ENCODE measurements around the gene TEKTIP1.
A peak's percentile ranks its signal among the peaks of the same experiment; 100 is the strongest.

The TEKTIP1 gene

DNA sequence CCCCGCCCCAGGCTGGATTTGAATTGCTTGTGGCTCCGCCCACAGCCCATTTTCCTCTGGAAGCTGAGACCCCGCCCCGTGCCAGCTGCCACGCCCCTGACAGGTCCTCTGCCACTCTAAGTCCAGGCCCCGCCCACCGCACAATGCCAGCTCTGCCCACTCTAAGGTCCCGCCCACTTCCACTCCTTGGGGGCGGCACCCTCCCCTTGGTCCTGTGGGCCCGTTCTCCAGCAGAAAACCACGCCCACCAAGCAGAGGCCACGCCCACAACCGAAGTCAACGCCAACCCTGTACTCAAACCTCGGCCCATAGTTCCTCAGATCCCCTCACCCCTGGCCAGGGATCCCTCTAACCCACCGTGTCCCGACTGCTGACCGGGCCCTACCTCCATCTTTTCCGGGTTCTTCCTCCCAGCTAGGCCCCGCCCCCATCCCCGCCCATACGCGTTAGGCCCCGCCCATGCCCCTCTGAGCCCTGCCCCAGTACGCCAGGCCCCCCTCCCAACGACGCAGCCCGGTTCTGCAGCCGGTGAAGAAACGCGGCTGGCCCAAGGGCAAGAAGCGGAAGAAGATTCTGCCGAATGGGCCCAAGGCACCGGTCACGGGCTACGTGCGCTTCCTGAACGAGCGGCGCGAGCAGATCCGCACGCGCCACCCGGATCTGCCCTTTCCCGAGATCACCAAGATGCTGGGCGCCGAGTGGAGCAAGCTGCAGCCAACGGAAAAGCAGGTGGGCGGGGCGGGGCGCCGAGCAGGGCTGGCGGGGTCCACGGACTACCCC is 35.1 kb downstream of the TEKTIP1 start:
- TF ChIP-seq, protein P1, sequence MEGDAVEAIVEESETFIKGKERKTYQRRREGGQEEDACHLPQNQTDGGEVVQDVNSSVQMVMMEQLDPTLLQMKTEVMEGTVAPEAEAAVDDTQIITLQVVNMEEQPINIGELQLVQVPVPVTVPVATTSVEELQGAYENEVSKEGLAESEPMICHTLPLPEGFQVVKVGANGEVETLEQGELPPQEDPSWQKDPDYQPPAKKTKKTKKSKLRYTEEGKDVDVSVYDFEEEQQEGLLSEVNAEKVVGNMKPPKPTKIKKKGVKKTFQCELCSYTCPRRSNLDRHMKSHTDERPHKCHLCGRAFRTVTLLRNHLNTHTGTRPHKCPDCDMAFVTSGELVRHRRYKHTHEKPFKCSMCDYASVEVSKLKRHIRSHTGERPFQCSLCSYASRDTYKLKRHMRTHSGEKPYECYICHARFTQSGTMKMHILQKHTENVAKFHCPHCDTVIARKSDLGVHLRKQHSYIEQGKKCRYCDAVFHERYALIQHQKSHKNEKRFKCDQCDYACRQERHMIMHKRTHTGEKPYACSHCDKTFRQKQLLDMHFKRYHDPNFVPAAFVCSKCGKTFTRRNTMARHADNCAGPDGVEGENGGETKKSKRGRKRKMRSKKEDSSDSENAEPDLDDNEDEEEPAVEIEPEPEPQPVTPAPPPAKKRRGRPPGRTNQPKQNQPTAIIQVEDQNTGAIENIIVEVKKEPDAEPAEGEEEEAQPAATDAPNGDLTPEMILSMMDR (IDR thresholded peaks at IDR 0.05; ENCODE audit: low read depth, low read length, missing control alignments), result no peak
- H3K4me3 ChIP-seq (ENCODE audit: low read depth, low read length), result peak overlapping the region; percentile 97
- DNase-seq (ENCODE audit: low read depth), result peak; percentile 85

DNA sequence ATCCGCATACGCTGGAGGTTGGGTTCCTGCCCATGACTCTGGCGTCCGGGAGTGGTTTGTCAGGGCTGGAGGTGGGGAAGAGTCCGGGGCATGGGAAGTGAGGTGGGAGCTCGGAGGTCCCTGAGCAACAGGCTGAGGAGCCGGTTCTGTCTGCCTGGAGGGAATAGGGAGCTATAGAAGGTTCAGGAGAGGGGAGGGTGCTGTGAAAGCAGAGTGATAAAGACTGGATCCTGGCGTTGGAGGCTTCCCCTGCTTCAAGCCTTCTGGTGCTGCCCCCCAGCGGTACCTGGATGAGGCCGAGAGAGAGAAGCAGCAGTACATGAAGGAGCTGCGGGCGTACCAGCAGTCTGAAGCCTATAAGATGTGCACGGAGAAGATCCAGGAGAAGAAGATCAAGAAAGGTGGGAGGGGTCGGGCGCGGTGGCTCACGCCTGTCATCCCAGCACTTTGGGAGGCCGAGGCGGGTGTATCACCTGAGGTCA is 36.3 kb downstream of the TEKTIP1 start:
- H3K4me3 ChIP-seq (ENCODE audit: low read depth, low read length), result no peak overlapping the region
- TF ChIP-seq, protein P1 (IDR thresholded peaks at IDR 0.05; ENCODE audit: low read depth, low read length, missing control alignments), result peak; percentile 58
- DNase-seq (ENCODE audit: low read depth), result no peak

DNA sequence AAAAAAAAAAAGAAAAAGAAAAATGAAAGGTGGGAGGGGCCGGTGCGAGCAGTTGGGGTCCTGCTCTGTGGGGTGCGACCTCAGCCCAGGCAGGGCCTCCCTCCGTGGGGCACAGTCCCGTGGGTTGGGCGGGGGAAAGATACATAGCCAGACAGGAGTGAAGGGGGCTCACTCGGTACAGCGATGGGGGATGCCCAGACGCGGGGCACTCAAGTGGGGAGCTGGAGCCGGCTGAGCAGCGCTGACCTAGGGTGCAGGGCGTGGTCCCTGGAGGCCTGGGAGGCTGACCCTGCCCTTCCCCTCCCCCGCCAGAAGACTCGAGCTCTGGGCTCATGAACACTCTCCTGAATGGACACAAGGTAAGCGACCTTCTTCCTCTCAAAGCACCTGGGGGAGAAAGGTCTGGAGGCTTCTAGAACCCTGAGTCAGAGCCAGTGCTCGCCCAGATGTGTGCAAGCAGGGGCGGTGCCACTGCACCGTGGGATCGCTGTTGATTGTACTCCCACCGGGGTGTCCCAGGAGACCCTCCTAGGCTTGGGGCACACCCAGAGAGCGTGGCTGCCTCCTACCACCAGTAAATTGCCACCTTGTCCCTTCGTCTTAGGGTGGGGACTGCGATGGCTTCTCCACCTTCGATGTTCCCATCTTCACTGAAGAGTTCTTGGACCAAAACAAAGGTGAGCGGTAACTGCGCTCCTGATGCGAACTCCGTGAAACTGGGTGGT is 37.1 kb downstream of the TEKTIP1 start:
- TF ChIP-seq, protein P1 (IDR thresholded peaks at IDR 0.05; ENCODE audit: low read depth, low read length, missing control alignments), result no peak
- H3K4me3 ChIP-seq (ENCODE audit: low read depth, low read length), result no peak overlapping the region

DNA sequence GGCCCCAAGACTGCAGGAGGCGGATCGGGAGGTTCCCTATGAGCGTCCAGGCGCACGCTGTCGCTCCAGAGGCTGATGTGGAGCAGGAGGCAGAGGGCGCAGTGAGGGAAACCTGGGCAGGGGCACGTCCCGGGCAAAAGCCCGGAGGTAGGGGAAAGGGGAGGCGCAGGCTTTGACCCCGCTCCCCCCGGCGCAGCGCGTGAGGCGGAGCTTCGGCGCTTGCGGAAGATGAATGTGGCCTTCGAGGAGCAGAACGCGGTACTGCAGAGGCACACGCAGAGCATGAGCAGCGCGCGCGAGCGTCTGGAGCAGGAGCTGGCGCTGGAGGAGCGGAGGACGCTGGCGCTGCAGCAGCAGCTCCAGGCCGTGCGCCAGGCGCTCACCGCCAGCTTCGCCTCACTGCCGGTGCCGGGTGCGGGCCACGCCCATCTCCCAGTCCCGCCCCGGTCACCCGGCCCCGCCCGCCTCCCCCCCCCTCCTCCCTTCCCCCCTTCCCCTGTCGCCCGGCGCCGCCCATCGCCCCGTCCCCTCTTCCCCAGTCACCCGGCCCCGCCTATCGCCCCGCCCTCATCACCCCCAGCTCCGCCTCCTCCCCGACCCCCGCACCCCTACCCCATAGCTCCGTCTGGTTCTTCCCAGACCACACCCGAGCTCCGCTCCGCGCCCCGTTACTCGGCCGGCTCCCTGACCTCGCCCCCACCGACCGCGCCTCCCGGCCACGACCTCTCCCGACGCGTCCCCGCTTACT is 37.9 kb downstream of the TEKTIP1 start:
- no peak for DNase-seq (ENCODE audit: low read depth)
- H3K4me3 ChIP-seq (ENCODE audit: low read depth, low read length), result no peak overlapping the region
- TF ChIP-seq, protein P1 (IDR thresholded peaks at IDR 0.05; ENCODE audit: low read depth, low read length, missing control alignments), result no peak

More for the DNA sequence above, 37.1 kb downstream of the TEKTIP1 start:
- DNase-seq (ENCODE audit: low read depth), result no peak

DNA sequence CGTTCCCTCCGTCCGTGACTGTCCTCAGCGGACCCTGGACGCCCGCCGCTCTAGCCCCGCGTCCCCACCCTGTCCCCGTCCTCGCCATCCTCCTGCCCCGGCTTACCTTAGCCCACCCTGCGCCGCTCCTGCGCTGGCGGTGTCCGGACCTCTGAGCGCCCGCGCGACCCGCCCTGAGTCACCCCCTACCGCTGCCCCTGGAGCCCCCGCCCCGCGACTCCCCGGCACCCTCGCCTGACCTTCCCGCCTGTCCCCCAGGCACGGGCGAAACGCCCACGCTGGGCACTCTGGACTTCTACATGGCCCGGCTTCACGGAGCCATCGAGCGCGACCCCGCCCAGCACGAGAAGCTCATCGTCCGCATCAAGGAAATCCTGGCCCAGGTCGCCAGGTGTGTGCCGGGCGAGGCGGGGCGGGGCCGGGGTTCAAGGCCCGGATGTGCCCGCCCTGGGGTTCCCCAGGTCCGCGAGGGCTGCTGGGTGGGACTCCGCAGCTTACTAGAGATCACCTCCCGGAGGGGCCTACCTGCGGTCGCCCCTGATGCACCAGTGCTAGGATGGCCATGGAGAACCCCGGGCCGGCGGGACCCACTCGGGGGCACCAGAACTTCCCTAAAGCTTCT is 38.9 kb downstream of the TEKTIP1 start:
- no peak for DNase-seq (ENCODE audit: low read depth)
- TF ChIP-seq, protein P1 (IDR thresholded peaks at IDR 0.05; ENCODE audit: low read depth, low read length, missing control alignments), result no peak
- H3K4me3 ChIP-seq (ENCODE audit: low read depth, low read length), result no peak overlapping the region

DNA sequence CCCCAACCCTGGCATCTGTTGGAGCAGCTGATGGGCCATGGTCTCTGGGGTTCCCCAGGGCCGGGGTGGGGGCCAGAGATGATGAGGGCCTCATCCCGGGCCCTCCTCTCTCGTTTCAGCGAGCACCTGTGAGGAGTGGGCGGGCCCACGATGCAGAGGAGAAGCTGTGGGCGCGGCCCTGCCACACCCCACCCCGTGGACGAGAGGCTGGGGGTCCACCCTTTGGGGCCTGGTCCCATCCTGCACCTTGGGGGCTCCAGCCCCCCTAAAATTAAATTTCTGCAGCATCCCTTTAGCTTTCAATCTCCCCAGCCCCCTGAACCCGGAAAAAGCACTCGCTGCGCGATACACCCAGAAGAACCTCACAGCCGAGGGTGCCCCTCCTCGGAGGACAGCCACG is 39.4 kb downstream of the TEKTIP1 start:
- TF ChIP-seq, protein P1 (IDR thresholded peaks at IDR 0.05; ENCODE audit: low read depth, low read length, missing control alignments), result no peak
- no peak overlapping the region for H3K4me3 ChIP-seq (ENCODE audit: low read depth, low read length)
- DNase-seq (ENCODE audit: low read depth), result no peak

All from GM12864 (cell line).